Measurements from ENCODE around the gene TRIOBP.
"Not testable (repeated sequence)": the region's sequence is repeated elsewhere in the genome, so short reads cannot be mapped to it uniquely, and the experiment has no call there.

The TRIOBP gene

GRCh38 chr22:37777122-37777687, 80.4 kb downstream of the TRIOBP start:
- DNase-seq = peak in 1 of 2 experiments; percentile 43

- no peak for DNase-seq
These were observed 81.6 kb downstream of the TRIOBP start for GRCh38 chr22:37778370-37779009.

- DNase-seq = peak in 1 of 2 experiments; percentile 7
These were observed 84.7 kb downstream of the TRIOBP start for GRCh38 chr22:37781434-37782059.

GRCh38 chr22:37782340-37783168, 85.7 kb downstream of the TRIOBP start:
- no peak for DNase-seq

GRCh38 chr22:37784829-37785495, 88.1 kb downstream of the TRIOBP start:
- DNase-seq = peak in 1 of 2 experiments; percentile 54

- DNase-seq = no peak
These were observed 93.4 kb downstream of the TRIOBP start for GRCh38 chr22:37790234-37790633.

GRCh38 chr22:37792494-37792893, 95.6 kb downstream of the TRIOBP start:
- DNase-seq = no peak

GRCh38 chr22:37794376-37794775, 97.5 kb downstream of the TRIOBP start:
- DNase-seq = no peak

- DNase-seq = no peak
These were observed 99.2 kb downstream of the TRIOBP start for GRCh38 chr22:37796079-37796478.

- DNase-seq = not testable (repeated sequence)
These were observed 100.4 kb downstream of the TRIOBP start for GRCh38 chr22:37797259-37797658.

GRCh38 chr22:37797874-37798500, 101.1 kb downstream of the TRIOBP start:
- DNase-seq = no peak

- DNase-seq = not testable (repeated sequence)
These were observed 103.1 kb downstream of the TRIOBP start for GRCh38 chr22:37799979-37800378.

- DNase-seq = peak; percentile 53 to 77
These were observed 105.1 kb downstream of the TRIOBP start for GRCh38 chr22:37801946-37802309.

- peak; percentile 32 to 78 for DNase-seq
These were observed 105.7 kb downstream of the TRIOBP start for GRCh38 chr22:37802310-37803194.

GRCh38 chr22:37803195-37803638, 106.4 kb downstream of the TRIOBP start:
- DNase-seq = peak; percentile 72 to 77

GRCh38 chr22:37803639-37804351, 106.9 kb downstream of the TRIOBP start:
- peak; percentile 72 to 77 for DNase-seq

GRCh38 chr22:37804352-37804880, 107.6 kb downstream of the TRIOBP start:
- no peak for DNase-seq

GRCh38 chr22:37804881-37805809, 108.3 kb downstream of the TRIOBP start:
- DNase-seq = peak; percentile 47 to 76

GRCh38 chr22:37805810-37806277, 109.0 kb downstream of the TRIOBP start:
- DNase-seq = no peak

Measured in NCI-H526 (cell line).